Measurements from ENCODE around the gene FILIP1L.

FILIP1L gene

DNA sequence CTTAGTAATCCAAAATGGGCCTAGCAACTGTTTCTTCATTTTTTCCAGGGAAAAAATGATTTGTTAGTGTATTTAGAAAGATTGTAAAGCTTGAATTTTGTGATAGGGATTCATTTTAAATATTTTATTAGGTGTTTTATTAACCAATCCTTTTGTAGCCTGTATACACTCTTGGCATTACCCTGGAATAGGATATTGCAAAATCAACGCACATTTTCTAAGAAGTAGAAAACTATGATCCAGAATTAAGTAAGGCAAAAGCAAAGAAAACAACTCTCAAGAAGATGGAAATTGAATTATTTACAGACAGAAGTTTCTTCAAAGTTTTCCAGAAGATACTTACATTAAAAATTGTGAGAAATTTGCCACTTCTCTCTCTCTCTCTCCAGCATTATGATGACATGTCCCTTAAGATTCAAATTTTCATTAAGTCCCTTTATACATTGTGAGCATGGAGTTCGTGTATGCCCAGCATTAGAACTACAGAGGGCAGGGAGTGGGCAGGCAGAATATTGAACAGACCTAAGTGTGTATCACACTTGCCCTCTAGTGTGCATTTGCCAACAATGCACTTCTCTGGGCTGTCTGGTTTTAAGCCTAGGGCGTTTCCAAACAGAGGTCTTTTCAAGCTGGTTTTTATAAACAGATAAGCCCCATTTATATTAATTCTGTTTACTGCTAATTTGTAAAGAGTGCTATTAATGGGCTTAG lies 325.1 kb downstream of the FILIP1L start:
- peak; percentile 14 for DNase-seq (ENCODE audit: low spot score)

All from germinal center (tissue), 1 donor.